HCT116 (cell line): ENCODE measurements around the gene ART3. TPM values are rescaled to one million over a fixed set of nuclear protein-coding genes. Genes with fewer than 3 reads are reported as not detected.

Experiments used
- ATAC-seq: fragments of 200-7000 bp; cut with Tn5 transposase; 2 replicates; pipeline ENCODE4 v1.9.1; 2020; ENCODE audit warnings: mild to moderate bottlenecking, moderate library complexity
- BruUV-seq: library from RNA; stranded (reverse); fragments of 400-500 nt; replicated peaks from 2 replicates; lab custom pipeline; 2021; lab: Mats Ljungman, UMichigan
- CTCF ChIA-PET: fragments of 300-600 bp; sonication (Branson Sonifier 250); formaldehyde crosslinking; loops from one replicate; lab custom pipeline; 2021; ENCODE audit warnings: antibody characterized with exemption; lab: Charles Lee
- POLR2A ChIA-PET: fragments of 300-600, 350-600 bp; sonication (Branson Sonifier 250); formaldehyde crosslinking; loops from one replicate; lab custom pipeline; 2021; ENCODE audit warnings: antibody characterized with exemption; lab: Charles Lee
- RAD21 ChIA-PET, 2 experiments: fragments of 300-600 bp; sonication (Branson Sonifier 250); formaldehyde crosslinking; loops; one replicate each; lab custom pipeline; 2023; ENCODE audit warnings: low total read pairs in 2 of 2; ENCODE audit not compliant: uncharacterized antibody in 2 of 2, unreplicated experiment in 2 of 2, low non-redundant PET in 1 of 2; lab: Charles Lee
- DNase-seq: peaks from one replicate; pipeline ENCODE4 v3.0.0-alpha.2; 2010; ENCODE audit warnings: low read depth, low spot score
- H2AFZ ChIP-seq: fragments of 200-600 bp; shearing (Covaris generic), sonication (generic); 2 replicates; pipeline ENCODE4 v1.6.1; 2017; ENCODE audit warnings: low read depth, mixed run types, mixed read lengths, antibody characterized with exemption, low read length; ENCODE audit not compliant: poor library complexity, severe bottlenecking
- H3K27ac ChIP-seq: 2 replicates; pipeline ENCODE4 v1.5.1; 2012; ENCODE audit warnings: low read depth, low read length
- H3K27me3 ChIP-seq: fragments of 200-600 bp; sonication (generic); 2 replicates; pipeline ENCODE4 v1.6.1; 2016; ENCODE audit warnings: mixed run types, low read length, mixed read lengths; ENCODE audit not compliant: insufficient read depth
- H3K36me3 ChIP-seq, 2 experiments: fragments of 200-500 bp in 1 of 2; fragments of 200-600 bp in 1 of 2; sonication (Bioruptor generic) in 1 of 2; sonication (generic) in 1 of 2; 2 replicates each; pipeline versions ENCODE4 v1.5.1 to v1.6.1; 2014 to 2016; ENCODE audit warnings: low read length in 2 of 2, inconsistent platforms in 1 of 2, mixed read lengths in 1 of 2, mixed run types in 1 of 2; ENCODE audit not compliant: insufficient read depth in 2 of 2, control insufficient read depth in 1 of 2
- H3K4me1 ChIP-seq, 2 experiments: fragments of 200-600 bp in 1 of 2; sonication (generic) in 1 of 2; 2 replicates each; pipeline versions ENCODE4 v1.5.1 to v1.6.1; 2012 to 2017; ENCODE audit warnings: low read length in 2 of 2, inconsistent platforms in 1 of 2, mild to moderate bottlenecking in 1 of 2, mixed read lengths in 1 of 2, mixed run types in 1 of 2, moderate library complexity in 1 of 2; ENCODE audit not compliant: insufficient read depth in 2 of 2, control insufficient read depth in 1 of 2
- H3K4me2 ChIP-seq: fragments of 200-600 bp; sonication (generic); 2 replicates; pipeline ENCODE4 v1.6.1; 2017; ENCODE audit warnings: mixed run types, low read length, mixed read lengths
- H3K4me3 ChIP-seq, 2 experiments: fragments of 200-600 bp in 1 of 2; sonication (generic) in 1 of 2; replicated peaks in 1 of 2; 2 replicates each; pipeline ENCODE4 v1.5.1; 2011 to 2016; ENCODE audit warnings: low read length in 2 of 2, control low read depth in 1 of 2, low read depth in 1 of 2, mild to moderate bottlenecking in 1 of 2, mixed read lengths in 1 of 2, mixed run types in 1 of 2
- H3K79me2 ChIP-seq: fragments of 200-600 bp; sonication (generic); 2 replicates; pipeline ENCODE4 v1.6.1; 2017; ENCODE audit warnings: mild to moderate bottlenecking, mixed run types, low read length, moderate library complexity, mixed read lengths; ENCODE audit not compliant: insufficient read depth
- H3K9ac ChIP-seq: fragments of 200-600 bp; sonication (generic); 2 replicates; pipeline ENCODE4 v1.6.1; 2016; ENCODE audit warnings: low read length, mixed read lengths
- H3K9me2 ChIP-seq: fragments of 200-600 bp; sonication (generic), shearing (Covaris generic); 2 replicates; pipeline ENCODE4 v1.6.1; 2017; ENCODE audit warnings: mixed run types, mild to moderate bottlenecking, moderate library complexity; ENCODE audit not compliant: insufficient read depth
- H3K9me3 ChIP-seq, 2 experiments: fragments of 200-500 bp in 1 of 2; fragments of 200-600 bp in 1 of 2; sonication (Bioruptor generic) in 1 of 2; sonication (generic) in 1 of 2; 2 replicates each; pipeline ENCODE4 v1.6.1; 2014 to 2017; ENCODE audit warnings: low read length in 2 of 2, mixed read lengths in 2 of 2, inconsistent platforms in 1 of 2, low read depth in 1 of 2, mild to moderate bottlenecking in 1 of 2, mixed run types in 1 of 2, moderate library complexity in 1 of 2; ENCODE audit not compliant: control insufficient read depth in 1 of 2, insufficient read depth in 1 of 2
- H4K20me1 ChIP-seq: fragments of 200-600 bp; sonication (generic), shearing (Covaris generic); 2 replicates; pipeline ENCODE4 v1.6.1; 2017; ENCODE audit warnings: mixed run types, mild to moderate bottlenecking, moderate library complexity; ENCODE audit not compliant: insufficient read depth
- CBX3 ChIP-seq: IDR thresholded peaks from 2 replicates; pipeline ENCODE4 v1.6.1; 2012; ENCODE audit warnings: low read depth
- CEBPB ChIP-seq: IDR thresholded peaks from 2 replicates; pipeline ENCODE4 v1.6.1; 2012; ENCODE audit warnings: low read depth
- EGR1 ChIP-seq: IDR thresholded peaks from 2 replicates; pipeline ENCODE4 v1.6.1; 2012; ENCODE audit warnings: low read depth
- EZH2phosphoT487 ChIP-seq: fragments of 200-600 bp; IDR thresholded peaks from 2 replicates; pipeline ENCODE4 v1.6.1; 2018; ENCODE audit warnings: antibody characterized with exemption, borderline replicate concordance
- JUND ChIP-seq: IDR thresholded peaks from 2 replicates; pipeline ENCODE4 v1.6.1; 2012
- SP1 ChIP-seq: IDR thresholded peaks from 2 replicates; pipeline ENCODE4 v1.6.1; 2012; ENCODE audit warnings: low read depth
- intact Hi-C: fragments of 100-400 bp; cut with micrococcal nuclease; formaldehyde crosslinking; loops from 2 replicates; pipeline ENCODE4 v1.10.0; 2022
- total RNA-seq: library from RNA; stranded (reverse); gene quantifications from one replicate; pipeline ENCODE4 v1.2.1, GENCODE V29; 2021; ENCODE audit not compliant: unreplicated experiment
- TF ChIP-seq, protein P1 (sequence below): IDR thresholded peaks from 2 replicates; pipeline ENCODE4 v1.6.1; 2012
- TF ChIP-seq, protein P2 (sequence below): IDR thresholded peaks from 2 replicates; pipeline ENCODE4 v1.6.1; 2012

Gene ART3
- total RNA-seq, 1 experiment from 2014 or later: not detected

DNA sequence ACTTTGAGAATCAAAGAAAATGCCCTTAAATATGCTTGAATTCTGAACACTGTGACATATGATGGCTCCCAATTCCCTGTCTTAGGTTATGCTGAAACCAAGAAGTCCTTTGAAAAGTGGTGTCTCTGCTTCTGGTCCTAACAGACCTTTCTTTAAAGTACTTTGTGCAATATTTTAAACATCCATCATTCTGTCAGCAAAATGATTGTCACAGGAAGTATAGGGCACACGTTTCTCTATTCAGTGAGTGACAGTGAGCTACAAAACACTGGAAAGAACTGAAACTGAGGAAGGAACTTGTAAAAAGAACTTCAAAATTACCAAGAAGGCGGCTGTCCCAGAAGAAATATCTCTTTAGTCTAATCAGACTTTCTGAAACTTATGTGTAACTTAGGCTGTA lies 85.8 kb downstream of the ART3 start:
- no peak overlapping the region for H3K9ac ChIP-seq
- RAD21 ChIA-PET: no interaction called here
- no peak overlapping the region for H3K27ac ChIP-seq
- no peaks in the 10 kb centered on the region for H3K9me3 ChIP-seq
- TF ChIP-seq SP1 (no peak), CEBPB (no peak), EGR1 (no peak), CBX3 (no peak), EZH2phosphoT487 (no peak), JUND (no peak)
- TF ChIP-seq, protein P1, sequence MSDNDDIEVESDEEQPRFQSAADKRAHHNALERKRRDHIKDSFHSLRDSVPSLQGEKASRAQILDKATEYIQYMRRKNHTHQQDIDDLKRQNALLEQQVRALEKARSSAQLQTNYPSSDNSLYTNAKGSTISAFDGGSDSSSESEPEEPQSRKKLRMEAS: no peak
- TF ChIP-seq, protein P2, sequence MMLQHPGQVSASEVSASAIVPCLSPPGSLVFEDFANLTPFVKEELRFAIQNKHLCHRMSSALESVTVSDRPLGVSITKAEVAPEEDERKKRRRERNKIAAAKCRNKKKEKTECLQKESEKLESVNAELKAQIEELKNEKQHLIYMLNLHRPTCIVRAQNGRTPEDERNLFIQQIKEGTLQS: no peak
- CTCF ChIA-PET: no interaction called here
- no peaks in the 10 kb centered on the region for H3K27me3 ChIP-seq
- H3K4me2 ChIP-seq: no peak overlapping the region
- no peak for DNase-seq
- no peaks in the 10 kb centered on the region for H3K79me2 ChIP-seq
- TSS peak; percentile 40 for BruUV-seq
- no peak overlapping the region for H2AFZ ChIP-seq
- no peak for ATAC-seq
- intact Hi-C loops: no loop called here
- H3K4me1 ChIP-seq: no peaks in the 10 kb centered on the region
- peaks cover 2% of the 10 kb centered on the region; the same call in 1 of the 2 replicates for H3K9me2 ChIP-seq
- no peak overlapping the region for H3K4me3 ChIP-seq
- H4K20me1 ChIP-seq: no peaks in the 10 kb centered on the region
- POLR2A ChIA-PET: interaction anchor here (0.6 kb wide), 1 partner anchor 435 kb away, joined by 3 read pairs; no protein-coding TSS in a partner anchor
- H3K36me3 ChIP-seq: peaks cover 10 to 11% of the 10 kb centered on the region in 2 experiments; a peak in 3 of 4 replicates

Other genes starting within 250 kb of the ART3 start
- not detected for gene PPEF2, start 172.3 kb upstream of the ART3 start, total RNA-seq
- gene NAAA, start 133.7 kb upstream of the ART3 start, total RNA-seq: 17.0 TPM
- 61.7 TPM for gene SDAD1, start 83.8 kb upstream of the ART3 start, total RNA-seq
- gene CXCL9, start 67.2 kb upstream of the ART3 start, total RNA-seq: not detected
- gene CXCL10, start 51.2 kb upstream of the ART3 start, total RNA-seq: not detected
- not detected for gene CXCL11, start 38.6 kb upstream of the ART3 start, total RNA-seq
- gene NUP54, start 73.7 kb downstream of the ART3 start, total RNA-seq: 53.9 TPM
- 51.3 TPM for gene SCARB2, start 139.1 kb downstream of the ART3 start, total RNA-seq
- 0.91 TPM for gene FAM47E, start 177.0 kb downstream of the ART3 start, total RNA-seq
- gene STBD1, start 232.0 kb downstream of the ART3 start, total RNA-seq: 5.6 TPM